Keratinocyte (primary cell): ENCODE measurements around the gene ASRGL1. TPM values are rescaled to one million over a fixed set of nuclear protein-coding genes. Genes with fewer than 3 reads are reported as not detected.

Experiments used
- DNase-seq: peaks from one replicate; pipeline ENCODE4 v3.0.0-alpha.2; 2011; ENCODE audit warnings: low read depth, missing footprints, low spot score
- FAIRE-seq: peaks from 2 replicates; lab custom pipeline; 2011; peaks lifted over from hg19 to GRCh38; lab: Jason Lieb, UNC
- H2AFZ ChIP-seq: 2 replicates; pipeline ENCODE4 v1.6.0; 2012; ENCODE audit warnings: low read length, control low read depth, inconsistent platforms; ENCODE audit not compliant: control insufficient read depth
- H3K27ac ChIP-seq: 2 replicates; pipeline ENCODE4 v1.5.1; 2011; ENCODE audit warnings: low read length; ENCODE audit not compliant: control insufficient read depth, insufficient read depth
- H3K27me3 ChIP-seq: 3 replicates; pipeline ENCODE4 v1.6.0; 2011; ENCODE audit warnings: low read length; ENCODE audit not compliant: control insufficient read depth, insufficient read depth; ENCODE audit errors: extremely low read depth
- H3K36me3 ChIP-seq, 2 experiments: 2 replicates in 1 of 2; 3 replicates in 1 of 2; pipeline ENCODE4 v1.5.1; 2011; ENCODE audit warnings: low read length in 2 of 2, mild to moderate bottlenecking in 1 of 2; ENCODE audit not compliant: control insufficient read depth in 2 of 2, insufficient read depth in 2 of 2; ENCODE audit errors: extremely low read depth in 1 of 2
- H3K4me1 ChIP-seq: 3 replicates; pipeline ENCODE4 v1.5.1; 2011; ENCODE audit warnings: low read length; ENCODE audit not compliant: control insufficient read depth, insufficient read depth; ENCODE audit errors: extremely low read depth
- H3K4me2 ChIP-seq: 3 replicates; pipeline ENCODE4 v1.6.0; 2011; ENCODE audit warnings: low read depth, low read length; ENCODE audit not compliant: control insufficient read depth, insufficient read depth; ENCODE audit errors: extremely low read depth
- H3K4me3 ChIP-seq, 3 experiments: fragments of 200-600 bp in 1 of 3; sonication (generic) in 1 of 3; 2 replicates in 2 of 3; 3 replicates in 1 of 3; pipeline ENCODE4 v1.5.1; 2011 to 2016; ENCODE audit warnings: low read length in 3 of 3, mild to moderate bottlenecking in 3 of 3, control low read depth in 2 of 3, inconsistent platforms in 1 of 3, low read depth in 1 of 3, mixed read lengths in 1 of 3, mixed run types in 1 of 3, moderate library complexity in 1 of 3; ENCODE audit not compliant: control insufficient read depth in 2 of 3, insufficient read depth in 2 of 3; ENCODE audit errors: extremely low read depth in 1 of 3
- H3K79me2 ChIP-seq: 2 replicates; pipeline ENCODE4 v1.6.0; 2012; ENCODE audit warnings: low read length; ENCODE audit not compliant: control insufficient read depth, insufficient read depth
- H3K9ac ChIP-seq: 3 replicates; pipeline ENCODE4 v1.6.0; 2011; ENCODE audit warnings: low read length; ENCODE audit not compliant: control insufficient read depth, insufficient read depth; ENCODE audit errors: extremely low read depth
- H3K9me1 ChIP-seq: 3 replicates; pipeline ENCODE4 v1.6.0; 2011; ENCODE audit warnings: low read length; ENCODE audit not compliant: control insufficient read depth, insufficient read depth; ENCODE audit errors: extremely low read depth
- H3K9me3 ChIP-seq: 2 replicates; pipeline ENCODE4 v1.5.1; 2012; ENCODE audit warnings: low read depth, low read length; ENCODE audit not compliant: control insufficient read depth
- H4K20me1 ChIP-seq: 3 replicates; pipeline ENCODE4 v1.6.0; 2011; ENCODE audit warnings: low read length; ENCODE audit not compliant: control insufficient read depth, insufficient read depth; ENCODE audit errors: extremely low read depth
- CTCF ChIP-seq, 3 experiments: IDR thresholded peaks in 1 of 3; conservative IDR thresholded peaks in 1 of 3; optimal IDR thresholded peaks in 1 of 3; 2 replicates in 2 of 3; 3 replicates in 1 of 3; pipeline versions ENCODE3 to v1.5.1; 2011; ENCODE audit warnings: low read length in 3 of 3, mild to moderate bottlenecking in 3 of 3, moderate library complexity in 2 of 3, control low read depth in 1 of 3, inconsistent platforms in 1 of 3; ENCODE audit not compliant: insufficient read depth in 2 of 3; ENCODE audit errors: extremely low read depth in 1 of 3
- EZH2 ChIP-seq: IDR thresholded peaks from one replicate; pipeline ENCODE4 v1.6.1; 2012; ENCODE audit warnings: inconsistent platforms, mild to moderate bottlenecking, low read length, moderate library complexity
- dilution Hi-C: fragments of 300-500 bp; cut with MboI; formaldehyde crosslinking; loops from one replicate; pipeline ENCODE4 v1.7.0; 2020; ENCODE audit warnings: low sequenced_read_pairs; ENCODE audit not compliant: extremely low pct_ligation_motif_present
- polyA plus RNA-seq, 5 experiments: library from polyadenylated mRNA; depleted of rRNA in 3 of 5; stranded (reverse) in 3 of 5; stranded (forward) in 1 of 5; unstranded in 1 of 5; fragments of >200 nt; gene quantifications; 1 replicate in 1 of 5; 2 replicates in 3 of 5; 3 replicates in 1 of 5; pipeline versions ENCODE4 v1.2.1 to v1.2.3, GENCODE V29; 2011 to 2012; ENCODE audit warnings: missing spikeins in 2 of 5, low read depth in 1 of 5, low replicate concordance in 1 of 5

The ASRGL1 gene
- polyA plus RNA-seq, 1 donor (not counting 4 experiments of a cell fraction or from before 2014, with no cell fraction given), result 0.05 TPM

DNA sequence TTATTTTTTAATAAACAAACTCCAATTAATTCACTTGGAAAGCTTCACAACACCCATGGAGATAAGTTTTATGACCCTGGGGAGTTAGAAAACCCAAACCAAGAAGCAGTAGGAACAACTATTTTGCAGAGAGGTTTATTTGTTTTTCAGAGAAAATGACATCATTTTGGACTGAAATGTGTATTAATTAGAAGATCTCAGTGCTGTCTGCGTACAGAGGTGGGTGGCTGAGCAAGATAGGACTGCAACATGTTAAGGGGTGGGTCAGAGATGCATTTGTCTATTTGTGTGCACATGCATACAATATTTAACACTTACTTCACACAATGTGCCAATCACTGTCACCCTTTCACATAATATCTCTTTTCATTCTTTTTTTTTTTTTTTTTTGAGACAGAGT is 82.7 kb downstream of the ASRGL1 start:
- Histone ChIP-seq H3K4me2 (no peak overlapping the region), H3K4me1 (no peaks in the 10 kb centered on the region), H3K9me3 (no peaks in the 10 kb centered on the region), H3K4me3 (no peak overlapping the region), H2AFZ (no peak overlapping the region), H3K9ac (no peak overlapping the region), H3K27me3 (peaks cover 9% of the 10 kb centered on the region), H3K36me3 (no peaks in the 10 kb centered on the region), H3K79me2 (no peaks in the 10 kb centered on the region), H4K20me1 (no peaks in the 10 kb centered on the region), H3K27ac (no peak overlapping the region), H3K9me1 (no peaks in the 10 kb centered on the region)
- TF ChIP-seq CTCF (optimal IDR thresholded peaks at IDR 0.05 in 1 of 3, IDR thresholded peaks at IDR 0.05 in 1 of 3, conservative IDR thresholded peaks at IDR 0.05 in 1 of 3; ENCODE audit: extremely low read depth in 1 of 3, insufficient read depth in 2 of 3, low read length in 3 of 3), result no peak
- TF ChIP-seq EZH2, result no peak
- dilution Hi-C loops, result no loop called here
- FAIRE-seq (no peak), DNase-seq (no peak)

DNA sequence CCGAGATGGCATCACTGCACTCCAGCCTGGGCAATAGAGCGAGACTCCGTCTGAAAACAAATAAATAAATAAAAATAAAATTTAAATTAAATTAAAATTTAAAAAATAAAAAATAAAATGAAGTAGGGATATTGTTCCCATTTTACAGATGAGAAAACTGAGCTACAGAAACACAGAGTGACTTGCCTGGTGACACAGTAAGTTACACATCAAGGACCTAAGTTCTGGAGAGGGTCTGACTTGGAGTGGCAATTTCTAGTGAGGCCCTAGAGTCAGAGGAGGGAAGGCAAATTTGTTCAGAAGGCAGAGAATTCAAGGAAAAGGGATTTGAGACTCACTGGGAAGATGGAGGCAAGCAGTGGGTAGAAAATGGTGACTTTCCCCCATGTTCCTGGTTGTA is 83.6 kb downstream of the ASRGL1 start:
- H3K27me3 ChIP-seq, result peaks cover 9% of the 10 kb centered on the region
- no peak overlapping the region for H3K4me2 ChIP-seq
- TF ChIP-seq CTCF (optimal IDR thresholded peaks at IDR 0.05 in 1 of 3, IDR thresholded peaks at IDR 0.05 in 1 of 3, conservative IDR thresholded peaks at IDR 0.05 in 1 of 3; ENCODE audit: extremely low read depth in 1 of 3, insufficient read depth in 2 of 3, low read length in 3 of 3), result no peak
- no peak for TF ChIP-seq EZH2
- H3K4me1 ChIP-seq, result no peaks in the 10 kb centered on the region
- no peak overlapping the region for H2AFZ ChIP-seq
- no peak overlapping the region for H3K27ac ChIP-seq
- H3K36me3 ChIP-seq, result no peaks in the 10 kb centered on the region
- dilution Hi-C loops, result no loop called here
- no peaks in the 10 kb centered on the region for H3K9me1 ChIP-seq
- H3K79me2 ChIP-seq, result no peaks in the 10 kb centered on the region
- DNase-seq, result no peak
- H3K9me3 ChIP-seq, result no peaks in the 10 kb centered on the region
- no peak for FAIRE-seq
- H3K4me3 ChIP-seq, result no peak overlapping the region
- H4K20me1 ChIP-seq, result no peaks in the 10 kb centered on the region
- H3K9ac ChIP-seq, result no peak overlapping the region
